ENCODE data around the gene FBXL17. TPM values are rescaled to one million over a fixed set of nuclear protein-coding genes. Genes with fewer than 3 reads are reported as not detected.

Gene FBXL17
- total and polyA plus RNA-seq, 4 donors: 2.1 to 14.1 (median 6.3) TPM

DNA sequence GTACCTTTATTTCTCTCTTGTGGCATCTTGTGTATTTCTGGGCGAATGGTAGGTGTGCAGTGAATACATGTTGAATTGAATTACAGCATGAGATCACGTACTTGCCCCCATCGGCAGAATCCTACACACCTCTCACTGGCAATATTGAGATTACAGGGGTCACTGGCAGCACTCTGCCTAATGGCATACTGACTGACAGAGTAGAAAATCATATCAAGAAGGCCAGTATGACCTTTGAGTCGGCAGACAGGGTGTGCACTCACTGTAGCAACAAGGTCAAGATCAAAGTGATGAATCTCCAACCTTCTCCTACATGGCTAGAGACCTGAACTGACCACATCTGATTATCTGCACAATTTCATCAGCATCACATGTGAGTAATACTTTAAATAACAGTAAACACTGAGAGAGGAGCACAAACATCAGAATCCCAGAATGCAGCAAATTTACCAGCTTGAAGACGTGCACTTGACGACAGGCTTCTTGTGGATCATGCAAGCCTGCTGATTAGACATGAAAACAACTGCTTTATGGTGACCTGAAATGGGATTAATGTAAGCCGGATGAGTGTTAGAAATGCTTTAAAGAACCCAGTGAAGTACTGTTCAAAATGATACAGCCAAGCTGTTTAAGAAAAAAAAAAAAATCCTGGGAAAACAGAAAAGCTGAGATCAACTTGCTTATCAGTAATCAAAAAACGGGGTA is 444.1 kb downstream of the FBXL17 start:
- no peaks in the 10 kb centered on the region for H3K36me3 ChIP-seq (ENCODE audit: control insufficient read depth in 4 of 4, insufficient read depth in 3 of 4, low read depth in 1 of 4, low read length in 3 of 4)
- H3K9ac ChIP-seq (ENCODE audit: low read depth in 1 of 2, low read length in 2 of 2): no peak overlapping the region
- H3K4me1 ChIP-seq (ENCODE audit: control insufficient read depth in 4 of 4, insufficient read depth in 4 of 4, low read length in 3 of 4): no peaks in the 10 kb centered on the region
- no peak overlapping the region for H3K27ac ChIP-seq (ENCODE audit: low read depth in 1 of 2, low read length in 2 of 2)
- H3K4me3 ChIP-seq (ENCODE audit: low read depth in 1 of 3, low read length in 3 of 3): no peak overlapping the region
- H3K9me3 ChIP-seq (ENCODE audit: control insufficient read depth in 4 of 4, low read length in 3 of 4): no peaks in the 10 kb centered on the region
- 85% methylated on average over 8 of the region's 8 CpGs for WGBS
- no peak for DNase-seq (ENCODE audit: low spot score)
- TF ChIP-seq, protein P1, sequence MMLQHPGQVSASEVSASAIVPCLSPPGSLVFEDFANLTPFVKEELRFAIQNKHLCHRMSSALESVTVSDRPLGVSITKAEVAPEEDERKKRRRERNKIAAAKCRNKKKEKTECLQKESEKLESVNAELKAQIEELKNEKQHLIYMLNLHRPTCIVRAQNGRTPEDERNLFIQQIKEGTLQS (IDR thresholded peaks at IDR 0.05): no peak
- TF ChIP-seq SP1 (IDR thresholded peaks at IDR 0.05): no peak
- TF ChIP-seq YY1 (IDR thresholded peaks at IDR 0.05): no peak
- no peak for TF ChIP-seq EGR1 (IDR thresholded peaks at IDR 0.05; ENCODE audit: low read depth in 2 of 2)
- TF ChIP-seq JUND (IDR thresholded peaks at IDR 0.05): no peak
- TF ChIP-seq, protein P2, sequence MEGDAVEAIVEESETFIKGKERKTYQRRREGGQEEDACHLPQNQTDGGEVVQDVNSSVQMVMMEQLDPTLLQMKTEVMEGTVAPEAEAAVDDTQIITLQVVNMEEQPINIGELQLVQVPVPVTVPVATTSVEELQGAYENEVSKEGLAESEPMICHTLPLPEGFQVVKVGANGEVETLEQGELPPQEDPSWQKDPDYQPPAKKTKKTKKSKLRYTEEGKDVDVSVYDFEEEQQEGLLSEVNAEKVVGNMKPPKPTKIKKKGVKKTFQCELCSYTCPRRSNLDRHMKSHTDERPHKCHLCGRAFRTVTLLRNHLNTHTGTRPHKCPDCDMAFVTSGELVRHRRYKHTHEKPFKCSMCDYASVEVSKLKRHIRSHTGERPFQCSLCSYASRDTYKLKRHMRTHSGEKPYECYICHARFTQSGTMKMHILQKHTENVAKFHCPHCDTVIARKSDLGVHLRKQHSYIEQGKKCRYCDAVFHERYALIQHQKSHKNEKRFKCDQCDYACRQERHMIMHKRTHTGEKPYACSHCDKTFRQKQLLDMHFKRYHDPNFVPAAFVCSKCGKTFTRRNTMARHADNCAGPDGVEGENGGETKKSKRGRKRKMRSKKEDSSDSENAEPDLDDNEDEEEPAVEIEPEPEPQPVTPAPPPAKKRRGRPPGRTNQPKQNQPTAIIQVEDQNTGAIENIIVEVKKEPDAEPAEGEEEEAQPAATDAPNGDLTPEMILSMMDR (IDR thresholded peaks at IDR 0.05; ENCODE audit: low read depth, low read length, missing input control): no peak
- TF ChIP-seq HNF4A (conservative IDR thresholded peaks at IDR 0.05): no peak
- H3K27me3 ChIP-seq (ENCODE audit: control insufficient read depth in 4 of 4, insufficient read depth in 4 of 4, low read length in 3 of 4): no peaks in the 10 kb centered on the region

DNA sequence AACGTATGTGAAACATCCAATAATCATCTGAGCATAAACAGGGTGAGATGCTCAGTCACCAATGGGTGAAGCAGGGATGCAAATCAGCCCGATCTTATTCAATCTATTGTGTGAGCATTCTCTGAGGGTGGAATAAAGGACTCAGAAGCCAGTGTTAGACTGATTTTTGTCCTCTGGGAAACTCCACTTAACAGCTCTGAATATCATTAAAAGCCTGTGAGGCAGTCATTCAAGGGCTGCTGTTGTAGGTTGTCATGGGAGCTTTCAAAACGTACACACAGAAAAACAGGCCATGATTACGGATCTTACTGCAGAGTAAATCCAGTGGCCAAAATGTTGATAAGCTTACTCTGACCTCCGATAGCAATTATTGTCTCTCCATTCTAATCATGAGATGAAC is 444.7 kb downstream of the FBXL17 start:
- no peaks in the 10 kb centered on the region for H3K4me1 ChIP-seq (ENCODE audit: control insufficient read depth in 4 of 4, insufficient read depth in 4 of 4, low read length in 3 of 4)
- TF ChIP-seq, protein P3, sequence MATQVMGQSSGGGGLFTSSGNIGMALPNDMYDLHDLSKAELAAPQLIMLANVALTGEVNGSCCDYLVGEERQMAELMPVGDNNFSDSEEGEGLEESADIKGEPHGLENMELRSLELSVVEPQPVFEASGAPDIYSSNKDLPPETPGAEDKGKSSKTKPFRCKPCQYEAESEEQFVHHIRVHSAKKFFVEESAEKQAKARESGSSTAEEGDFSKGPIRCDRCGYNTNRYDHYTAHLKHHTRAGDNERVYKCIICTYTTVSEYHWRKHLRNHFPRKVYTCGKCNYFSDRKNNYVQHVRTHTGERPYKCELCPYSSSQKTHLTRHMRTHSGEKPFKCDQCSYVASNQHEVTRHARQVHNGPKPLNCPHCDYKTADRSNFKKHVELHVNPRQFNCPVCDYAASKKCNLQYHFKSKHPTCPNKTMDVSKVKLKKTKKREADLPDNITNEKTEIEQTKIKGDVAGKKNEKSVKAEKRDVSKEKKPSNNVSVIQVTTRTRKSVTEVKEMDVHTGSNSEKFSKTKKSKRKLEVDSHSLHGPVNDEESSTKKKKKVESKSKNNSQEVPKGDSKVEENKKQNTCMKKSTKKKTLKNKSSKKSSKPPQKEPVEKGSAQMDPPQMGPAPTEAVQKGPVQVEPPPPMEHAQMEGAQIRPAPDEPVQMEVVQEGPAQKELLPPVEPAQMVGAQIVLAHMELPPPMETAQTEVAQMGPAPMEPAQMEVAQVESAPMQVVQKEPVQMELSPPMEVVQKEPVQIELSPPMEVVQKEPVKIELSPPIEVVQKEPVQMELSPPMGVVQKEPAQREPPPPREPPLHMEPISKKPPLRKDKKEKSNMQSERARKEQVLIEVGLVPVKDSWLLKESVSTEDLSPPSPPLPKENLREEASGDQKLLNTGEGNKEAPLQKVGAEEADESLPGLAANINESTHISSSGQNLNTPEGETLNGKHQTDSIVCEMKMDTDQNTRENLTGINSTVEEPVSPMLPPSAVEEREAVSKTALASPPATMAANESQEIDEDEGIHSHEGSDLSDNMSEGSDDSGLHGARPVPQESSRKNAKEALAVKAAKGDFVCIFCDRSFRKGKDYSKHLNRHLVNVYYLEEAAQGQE (IDR thresholded peaks at IDR 0.05): no peak
- TF ChIP-seq HNF4G (IDR thresholded peaks at IDR 0.05) (no peak), NR2F2 (IDR thresholded peaks at IDR 0.05) (no peak), HNF4A (conservative IDR thresholded peaks at IDR 0.05) (no peak), RAD21 (IDR thresholded peaks at IDR 0.05) (no peak), SP1 (IDR thresholded peaks at IDR 0.05) (no peak), FOXA1 (IDR thresholded peaks at IDR 0.05) (no peak), YY1 (IDR thresholded peaks at IDR 0.05) (no peak), EGR1 (IDR thresholded peaks at IDR 0.05; ENCODE audit: low read depth in 2 of 2) (no peak), TAF1 (conservative IDR thresholded peaks at IDR 0.05) (no peak), FOXA2 (IDR thresholded peaks at IDR 0.05) (no peak), JUND (IDR thresholded peaks at IDR 0.05) (no peak), GABPA (IDR thresholded peaks at IDR 0.05 in 1 of 2, conservative IDR thresholded peaks at IDR 0.05 in 1 of 2) (no peak), RXRA (IDR thresholded peaks at IDR 0.05) (no peak)
- TF ChIP-seq, protein P1 (IDR thresholded peaks at IDR 0.05): no peak
- TF ChIP-seq, protein P4, sequence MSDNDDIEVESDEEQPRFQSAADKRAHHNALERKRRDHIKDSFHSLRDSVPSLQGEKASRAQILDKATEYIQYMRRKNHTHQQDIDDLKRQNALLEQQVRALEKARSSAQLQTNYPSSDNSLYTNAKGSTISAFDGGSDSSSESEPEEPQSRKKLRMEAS (IDR thresholded peaks at IDR 0.05): no peak
- TF ChIP-seq, protein P2 (IDR thresholded peaks at IDR 0.05; ENCODE audit: low read depth, low read length, missing input control): no peak
- TF ChIP-seq, protein P5, sequence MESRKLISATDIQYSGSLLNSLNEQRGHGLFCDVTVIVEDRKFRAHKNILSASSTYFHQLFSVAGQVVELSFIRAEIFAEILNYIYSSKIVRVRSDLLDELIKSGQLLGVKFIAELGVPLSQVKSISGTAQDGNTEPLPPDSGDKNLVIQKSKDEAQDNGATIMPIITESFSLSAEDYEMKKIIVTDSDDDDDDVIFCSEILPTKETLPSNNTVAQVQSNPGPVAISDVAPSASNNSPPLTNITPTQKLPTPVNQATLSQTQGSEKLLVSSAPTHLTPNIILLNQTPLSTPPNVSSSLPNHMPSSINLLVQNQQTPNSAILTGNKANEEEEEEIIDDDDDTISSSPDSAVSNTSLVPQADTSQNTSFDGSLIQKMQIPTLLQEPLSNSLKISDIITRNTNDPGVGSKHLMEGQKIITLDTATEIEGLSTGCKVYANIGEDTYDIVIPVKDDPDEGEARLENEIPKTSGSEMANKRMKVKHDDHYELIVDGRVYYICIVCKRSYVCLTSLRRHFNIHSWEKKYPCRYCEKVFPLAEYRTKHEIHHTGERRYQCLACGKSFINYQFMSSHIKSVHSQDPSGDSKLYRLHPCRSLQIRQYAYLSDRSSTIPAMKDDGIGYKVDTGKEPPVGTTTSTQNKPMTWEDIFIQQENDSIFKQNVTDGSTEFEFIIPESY (IDR thresholded peaks at IDR 0.05): no peak
- no peaks in the 10 kb centered on the region for H3K27me3 ChIP-seq (ENCODE audit: control insufficient read depth in 4 of 4, insufficient read depth in 4 of 4, low read length in 3 of 4)
- DNase-seq (ENCODE audit: low spot score): no peak
- WGBS: 95% methylated on average over 5 of the region's 5 CpGs
- H3K9me3 ChIP-seq (ENCODE audit: control insufficient read depth in 4 of 4, low read length in 3 of 4): no peaks in the 10 kb centered on the region
- no peak overlapping the region for H3K27ac ChIP-seq (ENCODE audit: low read depth in 1 of 2, low read length in 2 of 2)
- H3K4me3 ChIP-seq (ENCODE audit: low read depth in 1 of 3, low read length in 3 of 3): no peak overlapping the region
- H3K9ac ChIP-seq (ENCODE audit: low read depth in 1 of 2, low read length in 2 of 2): no peak overlapping the region
- no peaks in the 10 kb centered on the region for H3K36me3 ChIP-seq (ENCODE audit: control insufficient read depth in 4 of 4, insufficient read depth in 3 of 4, low read depth in 1 of 4, low read length in 3 of 4)

Data from liver (tissue), 9 donors.